ENCODE results near the gene PGC.

DNA sequence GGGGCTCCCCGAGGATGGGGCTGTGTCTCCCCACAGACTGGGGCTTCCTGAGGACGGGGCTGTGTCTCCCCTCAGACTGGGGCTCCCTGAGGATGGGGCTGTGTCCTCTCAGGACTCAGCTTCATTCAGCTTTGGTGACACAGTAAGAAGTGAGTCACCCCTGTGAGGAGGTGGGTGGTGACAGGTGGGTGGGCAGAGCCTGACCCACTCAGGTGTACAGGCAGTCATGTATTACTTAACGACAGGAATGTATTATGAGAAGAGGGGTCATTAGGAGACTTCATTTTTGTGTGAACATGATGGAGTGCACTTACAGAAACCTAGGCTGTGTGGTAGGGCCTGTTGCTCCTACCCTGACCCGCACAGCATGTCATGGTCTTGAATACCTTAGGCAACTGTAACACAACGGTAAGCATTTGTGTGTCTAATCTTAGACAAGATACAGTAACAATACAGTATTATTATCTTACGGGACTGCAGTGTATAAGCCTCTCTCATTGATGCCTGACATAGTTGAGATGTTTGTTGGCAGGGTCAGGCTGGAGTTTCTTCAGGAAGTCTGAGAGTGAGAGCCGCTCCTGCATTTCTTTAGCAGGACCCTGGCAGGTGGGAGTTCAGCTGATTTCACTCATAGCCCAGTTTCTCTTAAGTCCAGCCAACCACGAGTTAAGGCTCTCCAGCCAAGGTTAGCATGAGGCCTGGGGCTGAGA, 10.9 kb upstream of the PGC start:
- TF ChIP-seq CTCF (IDR thresholded peaks at IDR 0.05) (no peak), POLR2A (IDR thresholded peaks at IDR 0.05) (no peak)
